GM18870 (cell line): ENCODE measurements around the gene SPINK4.
A peak's percentile ranks its signal among the peaks of the same experiment; 100 is the strongest.

Source experiments
- ATAC-seq: cut with Tn5 transposase; IDR thresholded peaks from one replicate; pipeline ENCODE4 v1.9.1; 2021; ENCODE audit warnings: moderate library complexity; ENCODE audit not compliant: unreplicated experiment

Gene SPINK4, protein sequence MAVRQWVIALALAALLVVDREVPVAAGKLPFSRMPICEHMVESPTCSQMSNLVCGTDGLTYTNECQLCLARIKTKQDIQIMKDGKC

DNA sequence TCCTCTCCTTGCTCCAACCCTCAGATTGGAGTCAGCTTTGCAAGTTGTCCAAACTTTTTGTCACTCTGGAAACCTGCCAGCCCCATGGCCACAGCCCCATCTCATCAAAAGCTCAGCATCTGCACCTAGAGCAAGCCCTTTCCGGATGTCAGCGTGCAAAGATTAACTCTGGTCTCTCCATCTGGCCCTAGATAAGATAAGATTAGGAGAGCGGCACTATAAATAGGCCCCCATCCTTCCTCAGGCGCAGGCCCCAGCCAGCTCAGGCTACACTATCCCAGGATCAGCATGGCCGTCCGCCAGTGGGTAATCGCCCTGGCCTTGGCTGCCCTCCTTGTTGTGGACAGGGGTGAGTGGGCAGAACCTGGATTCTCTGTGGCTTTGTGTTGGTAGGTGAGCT, at the start of gene SPINK4:
Gene SPINK4, plus strand, starts transcription at position 247 of the 400 bp plus-strand sequence. Its CDS starts 42 bp downstream, at position 289.
- ATAC-seq: no peak

DNA sequence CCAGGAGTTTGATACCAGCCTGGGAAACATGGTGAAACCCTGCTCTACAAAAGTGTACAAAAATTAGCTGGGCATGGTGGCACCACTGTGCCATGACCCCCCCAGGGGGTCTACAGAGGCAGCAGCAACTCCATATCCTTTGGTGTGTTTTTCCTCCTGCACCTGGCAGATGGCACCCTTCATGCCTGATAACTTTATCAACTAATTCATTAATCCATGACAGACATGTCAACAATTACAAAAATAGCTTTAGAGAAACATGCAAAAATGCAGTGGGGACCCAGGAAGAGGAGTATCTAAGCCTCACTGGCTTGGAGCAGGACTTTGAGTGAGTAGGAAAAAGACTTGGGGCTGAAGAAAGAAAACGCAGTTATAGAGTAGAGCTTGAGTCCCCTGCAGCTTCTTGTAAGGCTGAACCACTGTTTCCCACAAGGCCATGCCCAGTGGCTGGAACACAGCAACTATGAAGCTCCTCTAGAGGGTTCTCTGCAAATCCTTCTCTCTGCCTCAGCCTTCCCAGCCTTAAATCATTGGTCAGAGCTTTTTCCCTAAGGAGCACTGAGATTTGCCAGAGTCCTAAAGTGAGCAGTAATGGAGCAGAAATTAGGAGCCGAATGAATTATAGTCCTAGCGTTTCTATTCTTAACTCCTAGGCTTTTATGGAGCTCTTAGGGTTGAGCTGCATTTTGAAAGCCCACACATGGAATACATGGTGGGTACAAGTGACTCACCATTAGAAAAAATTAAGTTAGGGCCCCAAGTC, 47.3 kb upstream of the SPINK4 start:
- ATAC-seq: no peak

DNA sequence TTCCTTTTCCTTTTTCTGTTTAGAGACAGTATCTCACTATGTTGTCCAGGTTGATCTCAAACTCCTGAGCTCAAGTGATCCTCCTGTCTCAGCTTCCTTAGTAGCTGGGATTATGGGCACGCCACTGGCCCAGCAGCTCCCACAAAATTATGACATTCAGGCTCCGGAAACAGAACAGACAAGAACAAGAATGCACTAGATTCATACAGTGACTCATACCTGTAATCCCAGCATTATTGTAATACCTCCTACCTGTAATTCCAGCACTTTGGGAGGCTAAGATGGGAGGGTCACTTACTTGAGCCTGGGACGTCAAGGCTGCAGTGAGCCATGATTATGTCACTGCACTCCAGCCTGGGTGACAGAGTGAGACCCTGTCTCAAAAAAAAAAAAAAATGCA, 46.1 kb upstream of the SPINK4 start:
- no peak for ATAC-seq

DNA sequence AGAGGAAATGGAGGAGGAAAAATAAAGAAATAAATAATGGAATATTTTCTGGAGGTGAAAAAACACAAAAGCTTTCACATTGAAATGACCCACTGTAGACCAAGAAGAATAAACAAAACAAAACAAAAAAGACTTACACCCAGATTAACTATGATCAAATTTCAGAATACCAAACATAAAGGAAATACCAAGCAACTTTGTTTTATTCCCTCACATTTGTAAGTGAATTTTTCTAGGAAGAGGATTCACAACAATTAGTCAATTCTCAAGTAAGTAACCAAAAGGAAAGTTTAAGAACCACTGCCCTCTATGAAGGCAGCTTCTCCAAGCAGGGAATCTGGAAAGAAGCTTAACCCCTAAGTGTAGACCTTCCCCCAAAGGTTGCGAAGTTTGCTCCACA, 43.2 kb upstream of the SPINK4 start:
- no peak for ATAC-seq

DNA sequence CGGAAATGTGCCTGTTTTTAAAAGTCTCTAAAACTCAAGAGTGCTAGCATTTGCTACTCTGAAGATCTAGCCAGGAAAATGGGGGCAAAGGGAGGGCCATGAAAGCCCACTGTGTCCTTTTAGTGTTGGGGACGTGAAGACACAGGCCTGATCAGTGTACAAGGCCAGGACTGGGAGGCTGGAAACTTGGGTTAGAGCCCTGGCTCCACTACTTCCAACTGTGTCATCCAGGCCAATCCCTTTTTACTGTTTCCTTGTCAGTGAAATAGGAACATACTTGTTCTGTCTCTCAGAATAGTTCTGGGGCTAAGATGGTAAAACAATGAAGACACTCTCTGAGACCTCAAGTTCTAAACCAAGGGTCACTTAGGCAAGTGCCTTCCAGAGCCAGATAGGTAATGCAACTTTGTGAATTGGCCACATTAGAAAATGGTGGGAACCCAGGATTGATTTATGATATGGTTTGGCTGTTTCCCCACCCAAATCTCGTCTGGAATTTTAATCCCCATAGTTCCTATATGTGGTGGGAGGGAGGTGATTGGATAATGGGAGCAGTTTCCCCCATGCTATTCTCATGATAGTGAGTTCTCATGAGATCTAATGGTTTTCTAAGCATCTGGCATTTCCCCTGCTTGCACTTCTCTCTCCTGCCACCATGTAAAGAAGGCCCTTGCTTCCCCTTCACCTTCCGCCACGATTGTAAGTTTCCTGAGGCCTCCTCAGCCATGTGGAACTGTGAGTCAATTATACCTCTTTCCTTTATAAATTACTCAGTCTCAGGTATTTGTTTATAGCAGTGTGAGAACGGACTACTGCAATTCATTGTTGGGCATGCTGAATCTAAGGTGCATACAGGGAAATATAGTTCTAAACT, 42.5 kb upstream of the SPINK4 start:
- no peak for ATAC-seq

DNA sequence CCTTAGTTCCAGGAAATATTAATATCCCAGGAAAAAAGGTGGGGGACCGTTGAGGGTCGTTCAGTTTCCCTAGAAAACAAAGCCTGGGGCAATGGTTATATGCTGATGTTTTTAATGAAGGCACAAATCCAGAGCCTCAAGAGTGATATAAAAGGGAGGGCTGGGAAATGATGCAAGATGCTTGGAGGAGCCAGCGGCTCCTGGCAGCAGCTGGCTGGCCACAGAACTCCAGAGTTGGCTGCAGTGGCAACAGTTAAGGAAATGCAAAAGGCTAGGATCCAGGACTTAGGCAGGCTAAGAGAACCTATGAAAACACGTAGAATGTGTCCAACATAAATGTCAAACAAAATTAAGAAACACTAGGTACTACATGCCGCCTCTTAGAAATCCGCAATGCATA, 41.8 kb upstream of the SPINK4 start:
- no peak for ATAC-seq

DNA sequence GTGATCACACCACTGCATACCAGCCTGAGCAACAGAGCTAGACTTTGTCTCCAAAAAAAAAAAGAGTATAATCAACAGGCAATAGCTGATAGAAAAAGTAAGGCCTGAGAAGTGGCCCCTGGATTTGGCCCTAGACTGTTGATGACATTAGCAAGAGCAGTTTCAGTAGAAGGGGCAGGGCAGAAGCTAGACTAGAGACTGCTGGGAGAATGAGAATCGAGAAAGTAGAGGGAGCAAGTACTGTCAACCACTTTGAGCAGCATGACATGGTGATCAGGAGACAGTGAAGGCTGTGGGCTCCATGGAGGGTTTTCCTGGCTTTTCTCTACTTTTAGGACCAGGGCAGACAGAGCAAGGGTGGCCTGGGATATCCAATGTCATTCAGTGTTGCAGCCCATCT, 37.9 kb upstream of the SPINK4 start:
- peak; percentile 23 for ATAC-seq

DNA sequence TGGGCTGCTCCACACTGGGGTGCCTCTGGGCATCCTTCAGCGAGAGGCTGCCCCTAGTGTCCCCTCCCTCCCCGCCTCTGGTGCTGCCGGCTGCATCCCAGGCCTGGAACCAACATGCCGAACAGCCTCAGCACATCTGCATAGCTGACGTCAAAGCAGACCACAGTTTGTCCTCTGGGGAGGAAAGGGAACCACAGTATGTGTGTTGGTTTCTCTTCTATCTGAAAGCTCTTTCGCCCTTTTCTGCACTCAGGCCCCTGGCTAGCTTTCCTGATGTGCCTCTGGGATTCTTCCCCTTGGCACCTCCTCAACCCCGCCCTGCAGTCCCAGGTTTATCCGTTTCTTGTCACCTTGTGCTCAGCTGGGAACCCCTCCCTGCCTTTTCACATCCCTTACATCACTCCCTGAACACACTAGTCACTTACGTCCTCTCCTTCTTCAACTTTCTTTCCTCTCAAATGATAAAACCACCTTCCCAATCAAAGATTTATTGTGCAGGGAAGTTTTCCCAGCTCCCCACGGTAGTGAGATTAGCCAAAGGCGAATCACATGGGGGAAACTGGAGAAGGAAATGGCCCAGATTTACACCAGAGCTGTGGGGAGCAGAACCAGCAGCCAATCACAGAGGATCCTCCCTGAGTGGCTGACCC, 37.3 kb upstream of the SPINK4 start:
- ATAC-seq: peak; percentile 99

DNA sequence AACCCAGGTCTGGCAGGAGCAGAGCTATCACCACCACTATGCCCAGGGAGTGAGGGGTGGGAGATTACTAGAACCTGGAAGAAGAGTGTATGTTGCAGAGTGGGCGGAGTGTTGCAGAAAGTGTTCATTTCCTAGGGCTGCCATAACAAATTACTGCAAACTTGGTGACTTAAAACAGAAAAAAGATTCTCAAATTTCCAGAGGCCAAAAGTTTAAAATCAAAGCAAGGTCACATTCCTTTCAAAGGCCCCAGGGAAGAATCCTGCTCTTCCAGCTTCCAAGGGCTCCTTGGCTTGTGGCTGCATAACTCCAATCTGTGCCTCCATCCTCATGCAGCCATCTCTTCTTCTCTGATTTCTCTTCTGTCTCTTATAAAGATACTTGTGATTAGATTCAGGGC, 30.6 kb upstream of the SPINK4 start:
- no peak for ATAC-seq

DNA sequence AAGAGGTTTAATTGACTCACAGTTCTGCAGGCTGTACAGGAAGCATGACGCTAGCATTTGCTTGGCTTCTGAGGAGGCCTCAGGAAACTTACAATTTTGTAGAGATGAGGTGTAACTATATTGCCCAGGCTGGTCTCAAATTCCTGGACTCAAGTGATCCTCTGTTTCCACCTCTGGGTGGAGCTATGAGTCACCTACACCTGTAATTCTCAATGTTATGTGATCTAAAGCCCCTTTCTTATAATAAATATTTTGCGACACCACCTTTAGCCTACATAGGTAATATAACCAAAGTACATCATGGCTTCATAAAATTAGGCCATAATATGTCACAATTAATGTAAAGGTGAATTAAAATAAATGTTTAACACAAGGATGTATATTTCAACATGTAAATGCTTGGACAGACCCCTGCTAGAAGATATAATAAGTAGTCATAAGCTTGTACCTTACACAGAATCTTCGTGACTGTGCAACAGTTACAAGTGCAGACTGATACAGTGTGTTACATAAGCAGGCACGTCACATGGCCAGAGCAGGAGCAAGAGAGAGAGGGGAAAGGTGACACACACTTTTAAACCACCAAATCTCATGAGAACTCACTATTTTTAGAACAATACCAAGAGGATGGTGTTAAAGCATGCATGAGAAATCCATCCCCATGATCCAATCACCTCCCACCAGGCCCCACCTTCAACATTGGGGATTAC, 29.8 kb upstream of the SPINK4 start:
- no peak for ATAC-seq

DNA sequence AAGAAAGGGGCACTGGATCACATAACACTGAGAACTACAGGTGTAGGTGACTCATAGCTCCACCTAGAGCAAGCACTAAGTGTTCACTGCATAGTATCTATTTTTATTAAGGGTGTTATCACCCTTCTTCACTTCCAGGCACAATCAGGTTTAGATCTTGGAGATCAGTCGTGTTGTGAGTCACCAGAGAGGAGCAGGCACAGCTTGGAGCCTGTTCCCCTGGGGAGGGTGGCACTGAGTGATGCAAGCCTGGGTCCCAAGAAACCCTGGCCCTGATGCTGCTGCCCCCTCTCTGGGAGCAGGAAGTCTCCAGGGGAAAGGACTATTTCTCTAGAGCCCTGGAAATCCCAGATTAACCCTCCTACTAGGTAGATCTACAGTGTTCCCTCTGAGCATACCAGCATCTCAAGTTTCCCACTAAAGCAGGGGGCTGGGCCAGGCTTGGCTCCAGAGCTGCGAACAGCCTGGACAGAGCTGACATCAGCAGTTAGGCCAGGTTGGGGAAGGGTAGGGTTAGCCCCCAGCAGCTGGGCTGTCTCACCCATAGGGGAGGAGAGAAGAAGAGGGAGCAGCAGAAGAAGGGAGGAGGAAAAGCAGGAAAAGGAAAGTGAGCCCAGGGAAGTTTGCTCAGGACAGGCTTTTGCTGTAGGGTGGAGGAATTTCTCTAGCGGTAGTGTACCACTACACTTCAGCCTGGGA, 28.1 kb upstream of the SPINK4 start:
- no peak for ATAC-seq

DNA sequence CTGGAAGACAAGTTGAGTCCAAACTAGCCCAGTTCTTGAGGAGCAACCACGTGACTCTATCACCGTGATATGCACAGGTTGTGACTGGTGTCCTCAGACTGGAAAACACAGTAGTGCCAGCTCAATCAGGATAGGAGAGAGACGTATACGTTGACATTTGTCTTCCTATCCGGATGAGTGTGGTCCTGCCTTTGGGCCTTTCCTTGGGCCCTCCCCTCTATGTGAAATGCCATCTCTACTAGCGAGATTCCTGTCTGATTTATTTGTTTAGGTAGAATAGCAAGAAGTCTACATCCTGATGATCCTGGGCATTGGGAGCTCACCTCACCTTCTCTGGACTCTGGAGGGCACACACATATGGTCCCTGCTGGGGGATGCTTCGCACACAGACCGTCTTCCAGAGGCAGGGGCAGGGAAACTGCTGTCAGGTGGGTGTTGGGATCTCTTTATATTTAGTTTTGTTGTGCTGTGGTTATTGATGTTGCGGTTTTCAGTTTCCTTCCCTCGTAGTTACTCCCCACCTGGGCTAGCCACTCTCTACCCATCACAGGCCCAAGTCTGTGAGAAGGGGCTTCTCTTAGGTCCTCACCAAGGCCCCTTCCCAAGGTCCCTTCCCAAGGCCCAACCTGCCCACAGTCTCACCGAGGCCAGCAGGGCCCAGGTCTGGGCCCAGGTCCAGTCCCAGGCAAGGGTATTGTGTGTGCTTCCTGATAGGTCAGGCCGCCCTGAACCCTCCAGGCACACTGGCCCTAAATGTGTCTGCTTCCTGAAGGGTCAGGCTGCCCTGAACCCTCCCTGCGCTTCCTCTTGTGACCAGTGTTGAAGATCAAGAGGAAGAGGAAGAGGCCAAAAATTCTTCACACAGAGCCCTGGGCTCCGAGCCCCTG, 19.0 kb upstream of the SPINK4 start:
- ATAC-seq: no peak

DNA sequence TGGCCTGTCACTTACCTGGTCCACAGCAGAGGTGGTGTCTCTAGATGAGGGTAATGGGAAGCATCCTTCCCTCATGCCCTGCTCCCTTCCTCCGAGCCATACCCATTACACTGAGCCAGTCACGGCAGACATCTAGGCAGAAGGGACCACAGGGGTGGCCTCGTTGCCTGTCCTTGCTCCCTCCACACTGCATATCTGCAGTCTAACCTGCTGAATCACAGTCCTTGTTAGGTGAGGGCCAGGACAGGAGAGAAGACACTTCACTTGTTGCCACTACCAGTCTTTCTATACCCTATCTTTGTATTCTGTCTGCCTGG, 18.4 kb upstream of the SPINK4 start:
- no peak for ATAC-seq

DNA sequence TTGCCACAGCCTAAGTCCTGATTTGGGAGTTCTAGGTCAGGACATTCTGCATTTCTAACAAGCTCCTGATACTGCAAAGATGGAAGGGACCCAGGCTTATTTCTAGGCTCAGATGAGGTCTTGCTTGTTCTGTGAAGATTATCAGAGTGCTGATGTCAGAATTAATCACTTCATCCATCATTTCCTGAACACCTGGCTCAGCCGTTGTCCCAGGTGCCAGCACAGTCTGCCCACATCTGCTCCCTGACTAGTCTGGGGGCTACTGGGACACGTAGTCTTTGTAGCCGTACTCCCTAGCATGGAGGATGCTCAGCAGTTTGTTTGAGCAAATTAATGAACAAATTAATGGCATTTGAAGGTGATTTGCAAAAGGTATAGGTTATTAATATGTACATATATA, 17.9 kb upstream of the SPINK4 start:
- ATAC-seq: no peak

DNA sequence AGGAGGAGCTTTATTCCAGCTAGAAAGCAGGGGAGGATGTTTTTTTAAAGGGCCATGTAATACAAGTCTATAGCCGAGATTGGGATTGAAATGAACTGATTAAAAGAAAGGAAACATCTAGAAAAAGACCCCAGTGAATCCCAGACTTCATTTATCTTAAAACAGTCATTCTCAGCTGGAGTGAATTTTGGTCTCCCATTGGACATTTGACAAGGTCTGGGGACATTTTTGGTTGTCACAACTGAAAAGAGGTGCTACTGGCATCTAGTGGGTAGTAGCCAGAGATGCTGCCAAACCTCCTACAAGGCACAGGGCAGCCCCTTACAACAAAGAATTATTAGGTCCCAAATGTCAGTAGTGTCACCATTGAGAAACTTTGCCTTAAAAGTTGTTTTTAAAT, 16.3 kb upstream of the SPINK4 start:
- no peak for ATAC-seq

DNA sequence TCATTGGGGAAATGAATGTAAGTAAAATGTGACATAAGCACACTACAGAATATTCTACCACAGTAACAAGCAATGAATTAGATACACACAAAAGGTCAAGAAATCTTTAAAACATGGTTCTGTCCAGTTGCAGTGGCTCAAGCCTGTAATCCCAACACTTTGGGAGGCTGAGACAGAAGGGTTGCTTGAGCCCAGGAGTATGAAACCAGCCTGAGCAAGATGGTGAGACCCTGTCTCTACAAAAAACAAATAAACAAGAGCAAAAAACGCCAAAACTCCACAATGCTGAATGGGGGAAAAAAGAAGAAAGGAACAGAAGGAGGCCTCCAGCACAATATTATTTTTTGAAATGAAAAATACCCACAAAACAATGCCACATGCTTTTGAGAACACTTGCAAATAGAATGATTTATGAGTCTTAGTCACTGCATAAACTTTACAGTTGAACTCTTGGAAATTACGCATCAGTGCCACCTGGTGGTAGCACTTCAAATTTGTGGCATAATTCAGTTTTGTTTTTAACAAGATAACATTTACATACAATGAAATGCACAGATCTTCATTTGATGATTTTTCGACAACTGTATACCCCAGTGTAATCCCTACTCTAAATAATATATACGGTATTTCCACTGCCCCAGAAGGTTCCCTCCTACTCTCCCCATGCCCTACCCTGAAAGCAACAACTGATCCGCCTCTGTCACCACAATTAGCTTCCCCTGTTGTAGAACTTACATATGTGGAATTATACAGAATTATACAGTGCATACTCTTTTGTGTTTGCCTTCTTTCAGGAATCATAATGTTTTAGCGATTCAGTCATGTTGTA, 14.4 kb upstream of the SPINK4 start:
- ATAC-seq: no peak

DNA sequence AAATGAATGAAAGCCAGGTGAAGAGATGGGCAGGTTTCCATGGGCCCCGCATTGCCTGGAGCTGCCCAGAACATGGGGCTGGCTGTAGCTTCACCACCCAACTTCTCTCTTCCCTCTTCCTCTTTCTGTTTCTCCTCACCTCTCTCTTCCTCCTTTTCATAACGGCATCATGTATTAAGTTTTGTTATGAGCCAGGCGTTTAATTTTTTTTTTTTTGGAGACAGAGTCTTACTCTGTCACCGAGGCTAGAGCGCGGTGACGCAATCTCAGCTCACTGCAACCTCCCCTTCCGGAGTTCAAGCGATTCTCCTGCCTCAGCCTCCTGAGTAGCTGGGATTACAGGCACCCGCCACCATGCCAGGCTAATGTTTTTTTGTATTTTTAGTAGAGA, 13.0 kb upstream of the SPINK4 start:
- ATAC-seq: no peak

DNA sequence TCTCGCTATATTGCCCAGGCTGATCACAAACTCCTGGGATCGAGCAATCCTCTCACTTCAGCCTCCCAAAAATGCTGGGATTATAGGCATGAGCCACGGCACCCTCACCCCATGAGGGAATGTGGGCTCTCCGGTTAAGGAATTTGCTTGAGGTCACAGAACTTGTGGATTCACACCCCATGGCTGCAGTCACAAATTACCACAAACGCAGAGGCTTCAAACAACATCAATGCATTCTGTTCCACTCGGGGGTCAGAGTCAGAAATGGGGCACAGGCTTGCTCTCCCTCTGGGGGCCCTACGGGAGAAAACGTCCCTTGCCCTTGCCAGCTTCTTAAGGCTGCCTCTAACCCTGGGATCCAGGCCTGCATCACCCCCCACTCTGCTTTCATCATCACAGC, 12.2 kb upstream of the SPINK4 start:
- no peak for ATAC-seq

DNA sequence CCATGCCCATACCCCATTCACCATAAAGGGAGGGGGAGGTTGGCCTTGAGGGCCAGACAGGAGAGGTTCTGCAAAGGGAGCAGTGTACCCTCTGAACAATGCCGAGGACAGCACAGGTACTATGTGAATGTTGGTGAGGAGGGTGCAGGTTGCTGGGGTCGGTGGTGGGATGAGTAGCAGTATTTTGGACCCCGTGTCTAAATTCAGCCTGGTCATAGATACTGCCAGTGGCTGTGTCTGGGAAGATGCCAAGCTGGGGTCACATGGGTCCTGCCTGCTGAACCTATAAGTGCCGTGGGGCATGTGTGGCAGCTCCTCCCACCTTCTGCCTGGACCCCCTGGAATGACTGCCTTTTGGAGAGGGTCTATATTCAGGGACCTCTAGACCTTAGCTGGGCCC, 11.4 kb upstream of the SPINK4 start:
- ATAC-seq: no peak
